K562 (cell line): ENCODE results near the gene TSEN34. TPM values are rescaled to one million over a fixed set of nuclear protein-coding genes. Genes with fewer than 3 reads are reported as not detected.

Experiments used
- ARID2 ChIP-seq: fragments of 450-650 bp; IDR thresholded peaks from 2 replicates; pipeline ENCODE4 v1.6.1; 2017; ENCODE audit warnings: antibody characterized with exemption, mild to moderate bottlenecking
- CC2D1A ChIP-seq: fragments of 450-650 bp; IDR thresholded peaks from 2 replicates; pipeline ENCODE4 v1.6.1; 2017; ENCODE audit warnings: mild to moderate bottlenecking
- CSDE1 ChIP-seq, 2 experiments: fragments of 450-650 bp; IDR thresholded peaks; 2 replicates each; pipeline ENCODE4 v1.6.1; 2016; ENCODE audit warnings: mild to moderate bottlenecking in 1 of 2
- ELF4 ChIP-seq: fragments of 450-650 bp; formaldehyde crosslinking; IDR thresholded peaks from 2 replicates; pipeline ENCODE4 v1.4.0; 2022; ENCODE audit warnings: missing genetic modification characterization
- ETS2 ChIP-seq: IDR thresholded peaks from 2 replicates; pipeline ENCODE4 v1.6.1; 2016; ENCODE audit warnings: borderline replicate concordance, missing genetic modification characterization, mild to moderate bottlenecking, moderate library complexity, missing compliant biosample characterization; ENCODE audit not compliant: poor library complexity, severe bottlenecking
- FIP1L1 ChIP-seq: fragments of 200-400 bp; formaldehyde crosslinking; IDR thresholded peaks from 2 replicates; pipeline ENCODE4 v1.6.1; 2018; ENCODE audit warnings: mild to moderate bottlenecking, low read depth, low read length; ENCODE audit not compliant: poor library complexity, severe bottlenecking
- FOXA1 ChIP-seq: fragments of 450-650 bp; IDR thresholded peaks from 2 replicates; pipeline ENCODE4 v1.6.1; 2016; ENCODE audit warnings: mild to moderate bottlenecking, borderline replicate concordance
- HNRNPH1 ChIP-seq: fragments of 200-400 bp; formaldehyde crosslinking; optimal IDR thresholded peaks from 2 replicates; pipeline ENCODE3; 2017; ENCODE audit warnings: low read depth, mild to moderate bottlenecking, low read length, moderate library complexity
- JUNB ChIP-seq: fragments of 450-650 bp; formaldehyde crosslinking; conservative IDR thresholded peaks from 2 replicates; pipeline ENCODE4 v1.4.0; 2020; ENCODE audit warnings: mild to moderate bottlenecking
- MAFF ChIP-seq: IDR thresholded peaks from 2 replicates; pipeline ENCODE4 v1.6.1; 2012; ENCODE audit warnings: low read length, improper control_type of control experiment
- MEF2D ChIP-seq: conservative IDR thresholded peaks from 2 replicates; pipeline ENCODE4 v1.6.1; 2016; ENCODE audit warnings: low read depth, missing genetic modification characterization, missing compliant biosample characterization
- MIER1 ChIP-seq: fragments of 450-650 bp; IDR thresholded peaks from 2 replicates; pipeline ENCODE4 v1.6.1; 2016; ENCODE audit warnings: antibody characterized with exemption, mild to moderate bottlenecking, low read depth
- NCOA2 ChIP-seq, 2 experiments: fragments of 450-650 bp; IDR thresholded peaks; 2 replicates each; pipeline ENCODE4 v1.6.1; 2018; ENCODE audit warnings: mild to moderate bottlenecking in 2 of 2, moderate library complexity in 1 of 2; ENCODE audit not compliant: partially characterized antibody in 2 of 2
- POU5F1 ChIP-seq: fragments of 150-350 bp; IDR thresholded peaks from 2 replicates; pipeline ENCODE4 v1.6.1; 2014; ENCODE audit warnings: borderline replicate concordance, low read length, low read depth, mild to moderate bottlenecking; ENCODE audit not compliant: partially characterized antibody
- RCOR1 ChIP-seq, 2 experiments: IDR thresholded peaks; 2 replicates each; pipeline ENCODE4 v1.6.1; 2012; ENCODE audit warnings: low read depth in 2 of 2, low read length in 2 of 2, borderline replicate concordance in 1 of 2, improper control_type of control experiment in 1 of 2
- RHOXF2B ChIP-seq: fragments of 250-450 bp; sonication (Bioruptor Pico); conservative IDR thresholded peaks from 2 replicates; pipeline ENCODE4 v1.5.1; 2021
- SLC30A9 ChIP-seq: fragments of 250-450 bp; sonication (Bioruptor Pico); IDR thresholded peaks from 2 replicates; pipeline ENCODE4 v1.8.0; 2022; ENCODE audit warnings: mild to moderate bottlenecking, moderate library complexity
- SMC3 ChIP-seq: conservative IDR thresholded peaks from 2 replicates; pipeline ENCODE4 v1.6.1; 2011; ENCODE audit warnings: low read depth, low read length, improper control_type of control experiment; ENCODE audit not compliant: insufficient read depth
- SP2 ChIP-seq: IDR thresholded peaks from 2 replicates; pipeline ENCODE4 v1.6.1; 2011; ENCODE audit warnings: mild to moderate bottlenecking, low read depth, low read length, moderate library complexity; ENCODE audit not compliant: poor library complexity, severe bottlenecking; ENCODE audit errors: extremely low read depth
- TAL1 ChIP-seq: fragments of 450-650 bp; IDR thresholded peaks from 2 replicates; pipeline ENCODE4 v1.6.1; 2016; ENCODE audit warnings: mild to moderate bottlenecking
- TEAD4 ChIP-seq, 2 experiments: sonication (generic) in 1 of 2; formaldehyde crosslinking in 1 of 2; IDR thresholded peaks; 2 replicates each; pipeline versions ENCODE4 v1.6.1 to v1.8.0; 2012 to 2022; ENCODE audit warnings: borderline replicate concordance in 1 of 2, inconsistent platforms in 1 of 2, low read length in 1 of 2, mild to moderate bottlenecking in 1 of 2, missing genetic modification reagents in 1 of 2
- ZBTB12 ChIP-seq: fragments of 250-450 bp; sonication (Bioruptor Pico); IDR thresholded peaks from 2 replicates; pipeline ENCODE4 v1.4.0; 2020
- ZFP36 ChIP-seq: fragments of 150-350 bp; IDR thresholded peaks from 2 replicates; pipeline ENCODE4 v1.6.1; 2018; ENCODE audit warnings: low read length, low read depth; ENCODE audit not compliant: partially characterized antibody
- ZNF551 ChIP-seq: fragments of 250-450 bp; sonication (Bioruptor Pico); IDR thresholded peaks from 2 replicates; pipeline ENCODE4 v1.5.0; 2021; ENCODE audit warnings: mild to moderate bottlenecking, moderate library complexity
- polyA plus RNA-seq, 8 experiments: library from polyadenylated mRNA; depleted of rRNA in 4 of 8; stranded (reverse) in 5 of 8; unstranded in 3 of 8; fragments of >200 nt; fragmentation: Nextera tagmentation in 2 of 8; fragmentation: Illumina TruSeq in 1 of 8; extraction: Ambion mirVana in 2 of 8; extraction: Trizol in 1 of 8; gene quantifications; 2 replicates each; pipeline versions ENCODE4 v1.2.1 to v1.2.3, GENCODE V29; 2011 to 2014; ENCODE audit warnings: inconsistent platforms in 1 of 8, missing spikeins in 1 of 8
- total RNA-seq, 7 experiments: library from RNA; depleted of rRNA in 6 of 7; stranded (reverse); fragments of >200 nt in 6 of 7; fragmentation: Illumina TruSeq in 2 of 7; extraction: Trizol in 2 of 7; gene quantifications; 2 replicates each; pipeline versions ENCODE4 v1.2.1 to v1.2.3, GENCODE V29; 2011 to 2021; ENCODE audit warnings: low replicate concordance in 1 of 7
- TF ChIP-seq, protein P1 (sequence below), 2 experiments: fragments of 250-450 bp in 1 of 2; fragments of 450-650 bp in 1 of 2; sonication (Bioruptor Pico) in 1 of 2; IDR thresholded peaks; 2 replicates each; pipeline versions ENCODE4 v1.6.1 to v1.8.0; 2016 to 2021; ENCODE audit warnings: mild to moderate bottlenecking in 2 of 2, moderate library complexity in 2 of 2, missing compliant biosample characterization in 1 of 2, missing genetic modification characterization in 1 of 2
- TF ChIP-seq, protein P2 (sequence below): fragments of 450-650 bp; formaldehyde crosslinking; IDR thresholded peaks from 2 replicates; pipeline ENCODE4 v1.4.0; 2022; ENCODE audit warnings: missing genetic modification characterization

The TSEN34 gene
- total and polyA plus RNA-seq, 9 of the 15 experiments (the other 6 are each of a cell fraction or from before 2014, with no cell fraction given): 3.1 to 57.6 (median 29.5) TPM

DNA sequence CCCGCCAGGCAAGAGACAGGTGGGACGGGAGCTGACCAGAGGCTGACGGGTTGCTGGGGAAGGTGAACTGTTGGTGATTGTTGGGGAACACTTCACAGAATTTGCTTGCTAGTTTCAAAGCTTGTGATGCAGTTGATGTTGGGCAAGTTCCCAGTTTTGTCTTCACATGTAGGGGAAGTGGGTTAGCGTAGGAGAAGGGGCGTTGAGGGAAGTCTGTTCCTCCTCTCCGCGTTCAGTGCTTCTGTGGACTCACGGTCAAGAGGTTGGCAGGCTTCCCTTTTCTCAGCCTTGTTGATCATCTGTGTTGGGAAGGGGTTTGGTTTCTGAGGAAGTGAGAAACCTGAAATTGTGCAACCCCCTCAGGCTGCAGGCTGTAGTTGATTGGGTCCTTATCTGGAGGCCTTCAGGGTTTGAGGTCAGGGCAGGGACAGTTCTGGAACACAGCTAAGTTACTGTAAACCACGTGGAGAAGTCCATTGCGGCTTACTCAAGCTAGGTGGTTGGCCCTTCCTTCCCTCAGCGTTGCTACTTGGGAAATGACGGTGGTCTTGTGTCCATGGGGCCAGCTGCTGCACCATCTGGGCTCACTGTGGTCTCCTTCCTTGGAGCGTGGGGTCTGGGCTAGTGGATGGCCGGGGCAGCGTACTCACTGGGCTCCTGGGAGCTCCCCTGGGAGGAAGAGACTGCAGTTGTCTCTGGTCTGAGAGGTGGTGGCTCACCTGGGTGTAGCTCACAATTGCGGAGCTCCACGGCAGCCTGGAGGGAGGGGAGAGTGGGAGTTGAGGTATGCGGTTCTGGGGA lies 17.1 kb downstream of the TSEN34 start (continued):
- TF ChIP-seq MAFF (no peak), ZBTB12 (no peak), TAL1 (peak; percentile 87), ZFP36 (peak; percentile 47), TEAD4 (IDR thresholded peaks at IDR 0.05; ENCODE audit: low read length) (peak; percentile 95), TEAD4 (CRISPR knock-in tag; IDR thresholded peaks at IDR 0.05; ENCODE audit: borderline replicate concordance) (no peak), ELF4 (CRISPR knock-in tag) (peak; percentile 78), SLC30A9 (CRISPR knock-in tag) (no peak), MIER1 (peak; percentile 74; the same call in 1 of the 2 replicates), ETS2 (tag) (no peak), MEF2D (tag) (peak; percentile 87; the same call in 1 of the 2 replicates), CSDE1 (IDR thresholded peaks at IDR 0.05) (no peak), FOXA1 (no peak), NCOA2 (IDR thresholded peaks at IDR 0.05; ENCODE audit: partially characterized antibody in 2 of 2) (no peak), SMC3 (no peak), JUNB (CRISPR knock-in tag) (no peak), ZNF551 (CRISPR knock-in tag) (no peak), HNRNPH1 (no peak), FIP1L1 (no peak), POU5F1 (no peak), ARID2 (no peak), SP2 (no peak), CC2D1A (peak; percentile 64; the same call in 1 of the 2 replicates), RHOXF2B (0 out of 2 replicates have a peak, but pooled peaks have one; percentile 27), RCOR1 (IDR thresholded peaks at IDR 0.05; ENCODE audit: borderline replicate concordance in 1 of 2, low read depth in 2 of 2, low read length in 2 of 2) (peak; percentile 84 to 95; a peak in 3 of 4 replicates)
- TF ChIP-seq, protein P1, sequence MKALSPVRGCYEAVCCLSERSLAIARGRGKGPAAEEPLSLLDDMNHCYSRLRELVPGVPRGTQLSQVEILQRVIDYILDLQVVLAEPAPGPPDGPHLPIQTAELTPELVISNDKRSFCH (CRISPR knock-in tag; IDR thresholded peaks at IDR 0.05): no peak
- TF ChIP-seq, protein P1 (tag; IDR thresholded peaks at IDR 0.05): peak; percentile 79; the same call in 1 of the 2 replicates
- TF ChIP-seq, protein P2, sequence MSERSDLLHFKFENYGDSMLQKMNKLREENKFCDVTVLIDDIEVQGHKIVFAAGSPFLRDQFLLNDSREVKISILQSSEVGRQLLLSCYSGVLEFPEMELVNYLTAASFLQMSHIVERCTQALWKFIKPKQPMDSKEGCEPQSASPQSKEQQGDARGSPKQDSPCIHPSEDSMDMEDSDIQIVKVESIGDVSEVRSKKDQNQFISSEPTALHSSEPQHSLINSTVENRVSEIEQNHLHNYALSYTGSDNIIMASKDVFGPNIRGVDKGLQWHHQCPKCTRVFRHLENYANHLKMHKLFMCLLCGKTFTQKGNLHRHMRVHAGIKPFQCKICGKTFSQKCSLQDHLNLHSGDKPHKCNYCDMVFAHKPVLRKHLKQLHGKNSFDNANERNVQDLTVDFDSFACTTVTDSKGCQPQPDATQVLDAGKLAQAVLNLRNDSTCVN (CRISPR knock-in tag): peak; percentile 83; the same call in 1 of the 2 replicates
